Measurements from ENCODE around the gene DUSP18.
A peak's percentile ranks its signal among the peaks of the same experiment; 100 is the strongest.
"Not testable (repeated sequence)": the region's sequence is repeated elsewhere in the genome, so short reads cannot be mapped to it uniquely, and the experiment has no call there.

DUSP18 gene

GRCh38 chr22:30667494-30668385, at the start of gene DUSP18:
Gene DUSP18 (minus strand): TSS chr22:30667875. CDS start chr22:30664003, 3,872 bp downstream.
- peak; percentile 92 for DNase-seq

GRCh38 chr22:30714062-30714461, 46.4 kb upstream of the DUSP18 start:
- no peak for DNase-seq

GRCh38 chr22:30712094-30712493, 44.4 kb upstream of the DUSP18 start:
- DNase-seq: no peak

- not testable (repeated sequence) for DNase-seq
Observed at GRCh38 chr22:30709980-30710379, 42.3 kb upstream of the DUSP18 start.

- peak; percentile 86 for DNase-seq
Observed at GRCh38 chr22:30705710-30706651, 38.3 kb upstream of the DUSP18 start.

- no peak for DNase-seq
Observed at GRCh38 chr22:30704978-30705377, 37.3 kb upstream of the DUSP18 start.

- DNase-seq: no peak
Observed at GRCh38 chr22:30702856-30703255, 35.2 kb upstream of the DUSP18 start.

- peak; percentile 44 for DNase-seq
Observed at GRCh38 chr22:30701872-30702271, 34.2 kb upstream of the DUSP18 start.

- DNase-seq: no peak
Observed at GRCh38 chr22:30697975-30698374, 30.3 kb upstream of the DUSP18 start.

- DNase-seq: no peak
Observed at GRCh38 chr22:30695871-30696655, 28.4 kb upstream of the DUSP18 start.

GRCh38 chr22:30695351-30695851, 27.7 kb upstream of the DUSP18 start:
- DNase-seq: no peak

- DNase-seq: peak; percentile 35
Observed at GRCh38 chr22:30694640-30695350, 27.1 kb upstream of the DUSP18 start, which contains the start of gene OSBP2. Gene OSBP2 (plus strand): TSS chr22:30694874. CDS start chr22:30694910, 36 bp downstream.

GRCh38 chr22:30694171-30694639, 26.5 kb upstream of the DUSP18 start:
- DNase-seq: peak; percentile 43

- no peak for DNase-seq
Observed at GRCh38 chr22:30691204-30691603, 23.5 kb upstream of the DUSP18 start.

- DNase-seq: no peak
Observed at GRCh38 chr22:30689622-30690021, 21.9 kb upstream of the DUSP18 start.

GRCh38 chr22:30687358-30687757, 19.7 kb upstream of the DUSP18 start:
- no peak for DNase-seq

GRCh38 chr22:30685178-30685577, 17.5 kb upstream of the DUSP18 start:
- no peak for DNase-seq

- no peak for DNase-seq
Observed at GRCh38 chr22:30681831-30682230, 14.2 kb upstream of the DUSP18 start.

GRCh38 chr22:30680991-30681770, 13.5 kb upstream of the DUSP18 start:
- DNase-seq: no peak

- not testable (repeated sequence) for DNase-seq
Observed at GRCh38 chr22:30679895-30680690, 12.4 kb upstream of the DUSP18 start.
